CD4-positive, alpha-beta T cell treated with Interleukin-17A for 1 hour (primary cell): ENCODE data around the gene NDUFA11.

ENCODE experiments used
- DNase-seq: peaks from one replicate; pipeline ENCODE4 v3.0.0-alpha.2; 2020

Gene NDUFA11

DNA sequence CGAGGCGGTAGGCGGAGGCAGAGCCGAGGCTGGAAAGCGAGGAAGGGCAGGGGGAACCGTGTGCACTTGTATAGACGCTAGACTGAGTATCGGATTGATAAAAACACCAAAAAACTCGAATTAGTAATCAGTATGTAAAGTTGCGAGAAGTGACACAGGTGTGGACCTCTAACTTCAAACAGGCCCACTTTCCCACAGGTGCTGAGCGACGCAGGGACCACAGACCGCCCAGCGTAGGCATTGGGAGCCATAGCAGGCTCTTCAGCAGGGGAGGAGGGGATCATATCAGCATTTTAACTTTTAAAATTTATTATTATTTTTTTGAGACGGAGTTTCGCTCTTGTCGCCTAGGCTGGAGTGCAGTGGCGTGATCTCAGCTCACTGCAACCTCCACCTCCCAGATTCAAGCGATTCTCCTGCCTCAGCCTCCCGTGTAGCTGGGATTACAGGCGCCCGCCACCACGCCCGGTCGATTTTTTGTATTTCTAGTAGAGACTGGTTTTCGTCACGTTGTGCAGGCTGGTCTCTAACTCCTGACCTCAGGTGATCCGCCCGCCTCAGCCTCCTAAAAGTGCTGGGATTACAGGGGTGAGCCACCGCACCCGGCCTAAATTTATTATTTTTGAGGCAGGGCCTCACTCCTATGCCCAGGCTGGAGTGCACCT, 1.7 kb upstream of the NDUFA11 start:
- DNase-seq = no peak

DNA sequence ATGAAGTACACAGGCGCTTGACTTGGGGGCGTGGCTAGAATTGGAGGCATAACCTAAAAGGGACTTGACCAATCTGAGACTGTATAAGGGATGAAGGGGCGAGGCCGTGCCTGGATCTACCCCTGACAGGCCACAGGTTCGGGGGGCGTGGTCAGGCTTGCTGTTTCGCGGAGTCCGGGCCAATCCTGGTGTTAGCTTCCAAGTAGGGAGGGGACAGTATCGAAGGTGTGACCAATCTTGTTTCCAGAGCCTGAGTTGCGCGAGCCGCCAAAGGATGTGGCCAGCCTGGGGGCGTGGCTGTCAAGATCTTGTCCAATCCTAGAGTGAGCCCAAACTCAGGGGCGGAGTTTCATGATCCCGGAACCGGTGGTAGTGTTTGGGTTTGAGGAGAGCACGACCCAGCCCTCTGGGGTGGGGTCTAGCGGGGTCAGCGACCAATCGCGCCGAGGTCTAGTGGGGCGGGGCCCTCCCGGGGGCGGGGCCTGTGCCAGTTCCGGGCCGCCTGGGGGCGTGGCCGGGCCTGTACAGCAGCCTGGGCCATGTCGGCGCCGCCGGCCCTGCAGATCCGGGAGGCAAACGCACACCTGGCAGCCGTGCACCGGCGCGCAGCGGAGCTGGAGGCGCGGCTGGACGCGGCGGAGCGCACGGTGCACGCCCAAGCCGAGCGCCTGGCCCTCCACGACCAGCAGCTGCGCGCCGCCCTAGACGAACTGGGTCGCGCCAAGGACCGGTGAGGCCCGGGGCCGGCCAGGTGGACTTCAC, 943 bp upstream of the NDUFA11 start, which contains the start of gene VMAC:
TSS of gene VMAC (plus strand) at position 521 of the 762 bp plus-strand sequence. CDS start at position 540, 19 bp downstream.
- DNase-seq = peak; percentile 100

DNA sequence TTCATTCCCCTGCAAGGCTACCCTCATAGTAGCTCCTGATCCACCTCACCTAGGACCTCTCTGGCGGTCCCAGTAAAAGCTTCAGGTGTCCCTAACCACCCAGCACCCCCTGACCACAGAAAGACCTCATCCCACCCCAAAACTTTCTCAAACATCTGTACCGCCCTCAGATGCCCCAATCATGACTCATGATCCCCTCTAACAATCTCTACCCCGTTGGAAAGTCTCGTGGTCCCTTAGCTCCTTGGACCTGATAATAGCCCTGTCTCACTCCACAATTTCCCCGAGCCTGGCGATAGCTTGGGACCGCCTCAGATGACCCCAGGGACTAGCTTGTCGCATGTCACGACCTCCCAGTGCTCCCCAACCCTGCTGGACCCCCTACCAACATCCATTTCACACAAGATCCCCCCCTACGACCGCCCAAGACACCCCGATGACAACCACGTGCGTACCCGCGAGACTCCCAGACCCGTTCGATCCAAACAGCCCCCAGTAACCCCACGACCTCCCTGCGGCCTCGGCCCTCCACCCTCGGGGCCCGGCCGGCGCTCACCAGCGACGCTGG, 450 bp downstream of the NDUFA11 start:
- peak; percentile 11 for DNase-seq

DNA sequence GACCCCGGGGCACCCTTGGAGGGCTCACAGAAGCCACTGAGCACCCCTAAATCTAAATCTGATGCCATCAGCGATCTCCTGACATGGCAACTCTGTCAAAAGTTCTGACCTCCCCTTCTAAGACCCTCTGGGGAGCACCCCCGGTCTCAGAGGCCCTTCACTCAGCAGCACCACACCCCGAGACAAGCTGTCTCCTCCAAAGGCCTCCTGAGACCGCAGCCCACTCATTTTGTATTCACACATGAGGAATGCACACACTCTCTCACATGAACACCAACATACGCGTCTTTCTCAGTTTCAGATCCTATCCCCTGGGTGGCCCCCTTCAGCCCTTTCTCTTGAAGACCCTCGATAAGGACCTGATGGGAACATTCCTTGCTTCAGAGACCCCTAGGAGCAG, 2.6 kb downstream of the NDUFA11 start:
- no peak for DNase-seq

DNA sequence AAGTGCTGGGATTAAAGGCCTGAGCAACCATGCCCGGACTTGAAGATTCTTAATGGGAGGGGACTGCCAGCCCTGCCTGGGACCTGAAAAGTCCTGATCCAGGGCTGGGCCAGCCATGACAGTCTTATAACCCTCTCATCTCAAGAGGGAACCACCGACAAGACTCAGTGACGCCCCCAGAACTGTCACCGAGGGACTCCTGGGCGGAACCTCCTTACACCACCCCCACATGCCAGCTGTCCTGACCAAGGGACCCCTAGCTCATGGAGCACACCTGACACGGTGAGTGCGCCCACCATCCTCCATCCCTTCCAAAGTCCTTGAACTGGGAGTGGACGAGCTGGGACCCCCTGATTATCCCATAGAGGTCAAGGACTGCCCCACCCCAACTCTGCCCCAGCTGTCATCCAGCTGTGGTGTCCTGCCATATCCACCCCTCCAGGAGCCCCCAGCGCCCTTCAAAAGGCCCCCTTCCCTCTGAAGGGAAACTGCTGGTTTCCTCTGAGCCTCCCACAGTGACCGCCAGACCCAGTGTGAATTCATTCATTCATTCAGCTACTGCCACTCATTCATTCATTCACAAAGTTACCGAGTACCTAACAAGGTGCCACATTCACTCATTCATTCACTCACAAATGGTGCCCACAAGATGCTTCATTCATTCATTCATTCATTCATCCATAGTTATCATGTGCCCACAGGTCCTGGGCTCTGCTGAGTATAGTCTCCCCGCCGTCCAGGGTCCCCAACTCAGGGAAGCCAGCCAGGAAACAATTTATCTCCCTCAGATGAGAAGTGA, 3.7 kb downstream of the NDUFA11 start:
- no peak for DNase-seq

DNA sequence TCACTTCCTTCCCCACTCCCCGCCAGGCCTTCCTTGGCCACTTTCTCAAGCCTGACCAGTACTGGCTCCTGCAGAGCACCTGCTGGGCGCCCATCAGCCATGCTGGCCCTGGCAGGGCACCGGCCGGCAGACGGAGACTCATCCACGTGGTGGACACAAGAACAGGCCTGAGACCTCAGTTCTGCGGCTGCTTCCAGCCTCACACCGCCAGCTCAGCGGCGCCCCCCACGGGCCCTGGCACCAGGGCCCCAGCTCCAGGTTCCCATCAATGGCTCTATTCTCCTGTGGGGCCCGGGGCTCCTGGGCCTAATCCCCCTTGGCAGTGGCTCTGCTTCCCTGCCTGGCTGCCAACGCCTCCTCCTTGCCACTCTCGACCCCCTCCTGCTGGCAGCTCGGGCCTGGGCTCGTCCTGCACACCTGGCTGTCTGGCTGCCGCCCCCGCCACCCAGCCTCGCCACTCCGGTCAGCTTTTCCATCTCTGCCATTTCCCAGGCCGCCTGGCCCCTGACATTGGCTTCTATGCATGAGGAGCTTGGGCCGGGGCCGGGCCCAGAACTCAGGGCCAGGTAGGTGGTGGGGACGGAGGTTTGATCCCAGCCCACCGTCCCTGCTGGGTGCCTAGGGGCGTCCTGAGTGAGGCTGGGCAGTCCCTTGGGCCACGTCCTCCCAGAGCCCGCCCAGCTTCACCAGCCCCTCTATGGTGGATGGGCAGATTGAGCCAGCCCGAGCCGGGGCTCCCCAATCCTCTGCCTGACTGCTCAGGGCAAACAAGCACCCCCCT, 6.2 kb downstream of the NDUFA11 start:
- no peak for DNase-seq

DNA sequence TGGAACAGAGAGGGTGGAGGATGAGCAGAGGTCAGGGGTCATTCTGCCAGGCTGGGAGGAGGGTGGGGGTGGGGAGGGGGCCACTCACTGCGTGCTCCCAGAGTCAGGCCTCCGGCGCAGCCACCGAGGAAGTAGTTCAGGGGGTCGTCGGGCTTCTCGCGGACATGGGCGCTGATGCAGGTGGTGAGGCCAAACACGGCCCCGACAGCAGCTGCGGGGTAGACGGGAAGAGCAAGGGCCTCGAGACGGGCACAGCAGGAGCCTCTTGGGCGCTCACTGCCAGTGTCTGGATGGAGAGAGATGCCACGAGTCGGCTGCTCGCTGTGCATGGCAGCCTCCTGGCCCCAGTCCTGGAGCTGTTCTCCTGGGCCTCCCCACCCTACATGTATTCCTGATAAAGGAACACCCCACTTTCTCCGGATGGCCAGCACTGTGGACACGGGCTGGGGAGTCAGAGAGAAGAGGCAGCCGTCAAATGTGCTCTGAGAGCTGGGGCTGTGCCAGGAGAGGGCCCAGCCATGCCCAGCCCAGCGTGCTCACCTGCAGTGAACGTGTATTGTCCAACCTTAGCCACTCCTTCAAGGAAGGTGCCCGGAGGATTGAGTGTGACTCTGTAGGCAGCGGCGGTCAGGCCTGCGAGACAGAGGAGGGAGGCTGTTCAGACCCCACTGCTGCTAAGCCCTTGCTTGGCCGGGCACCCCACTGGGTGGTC, 7.1 kb downstream of the NDUFA11 start:
- DNase-seq = no peak

DNA sequence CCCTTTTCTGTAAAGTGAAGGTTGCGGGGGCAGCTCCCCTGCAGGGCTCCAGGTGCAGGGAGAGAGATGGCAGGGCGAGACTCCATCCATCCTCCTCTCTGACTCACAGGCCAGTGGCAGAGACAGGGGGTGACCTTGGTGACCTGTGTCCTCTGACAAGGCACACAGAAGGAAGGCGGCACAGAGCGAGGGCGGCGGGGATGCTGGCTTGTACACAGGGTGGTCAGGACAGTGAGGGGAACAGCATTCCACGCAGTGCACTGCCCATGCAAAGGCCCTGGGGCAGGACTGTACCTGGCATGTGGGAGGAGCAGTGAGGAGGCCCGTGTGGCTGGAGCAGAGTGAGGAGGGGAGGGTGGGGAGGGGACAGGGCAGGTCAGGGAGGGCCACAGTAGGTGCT, 7.7 kb downstream of the NDUFA11 start:
- DNase-seq = no peak

DNA sequence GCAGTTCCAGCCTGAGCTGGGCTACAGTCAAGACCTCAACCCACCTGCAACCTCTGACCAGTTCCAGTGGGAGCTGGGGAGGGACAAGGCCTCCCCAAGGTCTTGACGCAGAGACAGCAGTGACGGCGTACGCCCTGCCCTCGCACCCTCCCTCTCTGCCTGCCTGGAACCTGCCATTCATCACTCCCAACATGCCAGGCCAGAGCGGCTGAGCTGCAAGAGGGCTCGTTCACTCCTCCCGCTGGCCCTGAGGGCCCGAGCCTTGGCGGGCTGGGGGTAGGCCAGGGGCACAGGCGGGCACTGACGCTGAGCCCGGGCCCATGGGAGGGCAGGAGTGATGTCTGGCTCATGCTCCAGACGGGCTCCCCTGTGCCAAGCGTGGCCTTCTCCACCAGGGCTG, 8.2 kb downstream of the NDUFA11 start:
- DNase-seq = no peak

DNA sequence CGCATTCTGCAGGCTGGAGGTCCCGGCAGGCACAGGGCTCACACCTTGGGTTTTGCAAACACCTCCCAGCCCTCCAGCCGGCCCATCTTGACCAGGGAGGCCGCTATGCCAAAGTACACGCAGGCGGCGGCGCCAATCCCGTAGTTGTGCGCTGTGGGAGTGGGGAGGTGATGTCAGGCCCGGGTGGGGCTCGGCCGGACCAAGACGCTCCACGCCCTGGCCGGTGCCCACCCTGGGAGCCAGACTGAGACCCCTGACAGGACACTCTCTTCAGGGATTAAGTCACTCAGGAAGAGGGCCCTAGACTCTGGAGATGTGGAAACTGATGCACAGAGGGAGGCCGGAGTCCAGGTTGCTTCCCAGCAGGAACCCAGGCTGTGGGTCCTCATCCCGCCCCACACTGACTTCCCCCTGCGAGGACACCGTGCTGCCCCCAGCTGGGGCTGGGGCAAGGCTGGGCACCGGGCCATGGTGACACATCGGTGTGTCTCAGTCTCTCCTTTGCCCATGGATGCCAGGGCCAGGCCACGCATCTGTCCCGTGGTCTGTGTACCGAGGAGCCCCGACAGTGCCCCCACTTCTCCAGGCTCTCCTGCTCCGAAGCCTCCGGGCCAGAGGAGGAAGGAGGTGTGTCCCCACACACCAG, 8.8 kb downstream of the NDUFA11 start:
- no peak for DNase-seq

DNA sequence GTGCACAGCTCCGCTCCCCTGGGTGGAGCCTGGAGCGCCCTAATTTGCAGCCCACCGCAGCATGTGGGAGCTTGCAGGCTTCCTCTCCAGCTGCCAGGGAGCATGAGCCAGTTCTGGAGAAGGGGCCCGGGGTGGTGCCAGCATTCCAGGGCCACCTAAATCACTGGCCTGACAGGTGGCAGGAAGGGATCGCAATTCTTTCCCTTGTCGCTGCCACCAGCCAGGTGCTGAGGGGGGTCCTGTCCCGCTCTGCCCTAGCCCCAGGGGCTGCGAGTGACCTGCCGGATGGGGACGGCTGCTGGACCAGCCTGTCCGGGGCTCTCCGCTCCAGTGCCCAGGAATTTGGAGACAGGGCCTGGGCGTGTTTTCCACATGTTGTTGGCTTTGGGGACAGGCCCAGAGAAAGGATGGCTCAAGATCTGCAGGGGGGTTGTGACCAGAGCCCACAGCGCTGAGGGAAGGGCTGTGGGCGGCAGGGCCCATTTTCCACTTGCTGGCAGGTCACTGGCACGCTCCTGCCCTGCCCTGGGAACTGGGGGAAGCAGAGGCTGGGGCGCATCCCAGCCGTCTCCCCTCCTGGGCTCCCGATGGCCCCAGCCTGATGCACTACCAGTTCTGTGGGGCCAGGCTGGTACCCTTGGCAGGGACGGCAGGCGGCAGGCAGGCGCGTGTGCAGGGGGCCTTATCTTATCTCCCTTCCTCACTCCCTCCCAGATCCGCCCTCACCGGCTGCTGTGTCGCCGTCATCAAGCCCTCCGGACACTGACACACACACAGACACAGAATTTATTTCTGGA, 9.5 kb downstream of the NDUFA11 start:
- DNase-seq = no peak

DNA sequence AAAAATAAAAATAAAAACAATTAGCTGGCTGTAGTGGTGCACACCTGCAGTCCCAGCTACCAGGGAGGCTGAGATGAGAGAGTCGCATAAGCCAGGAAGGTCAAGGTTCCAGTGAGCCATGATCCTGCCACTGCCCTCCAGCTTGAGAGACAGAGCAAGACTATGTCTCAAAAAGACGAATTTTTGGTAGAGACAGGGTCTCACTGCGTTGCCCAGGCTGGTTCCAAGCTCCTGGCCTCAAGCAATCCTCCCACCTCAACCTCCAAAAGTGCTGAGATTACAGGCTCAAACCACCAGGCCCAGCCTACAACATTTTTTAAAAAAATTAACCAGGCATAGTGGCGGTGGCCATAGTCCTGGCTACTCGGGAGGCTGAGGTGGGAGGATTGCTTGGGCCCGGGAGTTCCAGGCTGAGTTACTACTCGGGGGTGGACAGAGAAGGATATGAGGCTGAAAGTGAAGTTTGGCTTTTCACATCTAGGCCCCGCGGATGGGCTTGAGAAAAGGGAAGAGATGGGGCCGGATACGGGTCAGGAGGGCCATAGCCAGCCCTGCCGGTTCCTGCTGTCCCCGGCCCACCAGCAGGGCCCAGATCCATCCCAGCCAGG, 10.2 kb downstream of the NDUFA11 start:
- no peak for DNase-seq

DNA sequence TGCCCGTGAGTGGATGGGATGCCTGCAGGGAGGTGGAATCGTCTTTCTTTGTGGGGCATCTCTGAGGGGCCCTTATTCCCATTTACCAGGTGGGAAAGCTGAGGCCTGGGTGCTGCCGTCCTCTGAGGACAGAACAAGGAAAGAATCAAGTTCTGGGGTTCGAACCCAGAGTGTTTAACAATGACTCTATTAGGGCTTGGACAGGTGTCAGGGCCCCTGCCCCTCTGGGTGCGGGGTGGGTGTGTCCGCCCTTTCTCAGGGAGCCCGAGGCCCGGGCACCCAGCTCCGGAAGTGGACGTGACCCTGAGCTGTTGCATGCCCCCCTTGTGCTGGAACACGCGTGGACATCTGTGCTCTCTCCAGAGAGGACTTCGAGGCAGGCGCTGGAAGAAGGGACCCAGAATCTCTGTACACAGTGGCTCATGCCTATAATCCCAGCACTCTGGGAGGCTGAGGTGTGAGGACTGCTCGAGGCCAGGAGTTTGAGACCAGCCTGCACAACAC, 10.8 kb downstream of the NDUFA11 start:
- no peak for DNase-seq

DNA sequence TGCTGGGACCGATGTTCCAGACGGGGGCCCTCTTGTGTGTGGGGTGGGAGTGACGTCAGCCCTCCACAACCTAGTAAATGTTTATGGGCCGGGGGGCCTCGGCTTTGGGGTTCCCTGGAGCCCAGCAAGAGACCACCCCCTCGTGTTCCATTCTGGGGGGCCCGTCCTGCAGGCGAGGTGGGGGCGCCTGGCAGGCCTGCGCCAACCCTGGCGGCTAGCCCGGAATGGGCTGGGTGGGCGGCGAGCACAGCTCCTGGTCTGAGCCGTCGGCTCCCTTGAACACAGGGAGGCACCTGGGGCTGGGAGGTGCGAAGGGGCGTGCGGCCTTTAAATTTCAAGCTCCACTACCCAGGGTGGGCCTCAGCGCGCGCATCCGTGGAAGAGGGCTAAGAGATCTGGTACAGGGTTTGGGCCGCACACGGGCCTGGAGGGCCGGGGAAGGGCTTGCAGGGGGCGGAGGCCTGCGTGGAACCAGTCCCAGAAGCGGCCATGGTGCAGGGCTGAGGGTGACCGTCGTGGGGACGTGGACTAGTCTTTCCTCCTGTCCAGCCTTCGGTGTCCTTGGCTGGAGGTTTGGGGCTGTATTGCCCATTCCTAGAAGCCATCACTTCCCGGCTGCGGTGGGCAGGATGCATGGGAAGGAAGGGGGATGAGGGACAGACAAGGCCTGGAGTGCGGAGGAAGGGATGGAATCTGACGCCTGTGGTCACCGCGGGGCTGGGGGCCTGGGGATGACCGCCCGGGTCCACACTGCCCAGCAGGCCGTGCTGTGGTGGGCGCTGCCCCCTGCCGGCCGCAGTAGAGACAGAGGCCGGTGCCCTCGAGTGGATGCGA, 11.4 kb downstream of the NDUFA11 start:
- no peak for DNase-seq

DNA sequence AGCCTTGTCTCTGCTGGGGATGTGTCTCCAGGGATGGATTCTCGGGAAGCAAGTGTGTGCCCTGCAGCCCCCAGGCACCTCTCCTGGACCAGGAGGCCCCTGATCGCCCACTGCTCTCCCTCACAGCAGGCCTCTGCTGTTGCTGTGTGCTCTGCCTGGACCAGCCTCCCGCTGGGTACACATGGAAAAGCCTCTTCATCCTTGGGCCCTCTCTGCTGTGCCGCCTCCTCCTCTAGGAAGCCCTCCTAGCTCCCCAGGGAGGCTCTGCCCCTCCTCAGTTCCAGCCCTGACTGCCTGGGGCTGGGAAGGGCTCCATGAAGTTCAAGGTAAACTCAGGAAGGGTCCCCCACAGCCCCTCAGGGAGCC, 12.0 kb downstream of the NDUFA11 start:
- no peak for DNase-seq

DNA sequence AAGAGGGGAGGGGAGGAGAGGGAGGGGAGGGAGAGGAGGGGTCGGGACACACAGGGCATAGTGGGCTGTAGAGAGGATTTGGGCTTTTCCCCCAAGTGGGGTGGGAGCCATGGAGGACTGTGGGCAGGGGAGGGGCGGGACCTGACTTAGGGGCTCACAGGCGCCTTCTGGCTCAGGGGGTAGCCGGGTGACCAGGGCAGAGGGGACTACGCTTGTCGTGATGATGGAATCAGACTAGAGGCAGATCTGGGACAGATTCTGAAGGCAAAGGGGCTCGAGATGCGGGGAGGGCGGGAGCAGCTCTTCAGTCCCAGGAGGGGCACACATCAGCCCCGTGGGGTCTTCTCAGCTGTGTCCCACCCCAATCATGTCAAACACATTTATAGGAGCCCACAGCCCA, 13.5 kb downstream of the NDUFA11 start:
- DNase-seq = no peak

DNA sequence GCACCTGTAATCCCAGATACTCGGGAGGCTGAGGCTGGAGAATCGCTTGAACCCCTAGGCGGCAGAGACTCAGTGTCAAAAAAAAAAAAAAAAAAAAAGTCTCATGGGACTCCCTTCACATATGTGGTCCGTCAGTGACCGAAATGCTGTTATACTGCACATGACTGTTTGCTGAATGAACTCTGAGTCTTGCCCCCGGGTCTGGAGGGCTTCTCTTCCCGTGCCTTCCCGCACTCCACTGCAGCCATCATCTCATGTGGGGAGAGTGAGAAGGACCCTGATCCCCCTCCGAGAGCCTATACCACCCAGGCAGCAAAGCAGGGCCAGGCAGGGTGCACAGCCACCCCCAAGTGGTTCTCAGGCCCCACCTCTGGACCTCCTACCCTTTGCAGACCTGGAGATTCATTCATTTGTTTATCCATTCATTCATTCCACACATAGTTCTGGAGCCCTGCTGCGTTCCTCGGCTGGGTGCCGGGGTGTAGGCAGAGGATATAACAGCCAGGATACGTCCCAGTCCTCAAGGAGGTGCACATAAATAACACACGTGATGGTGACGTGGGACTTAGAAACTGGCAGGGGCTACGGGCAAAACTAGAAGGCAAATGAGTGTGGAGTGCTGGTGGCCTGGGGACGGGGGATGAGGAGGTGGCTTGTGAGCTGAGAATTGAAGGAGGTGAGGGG, 14.2 kb downstream of the NDUFA11 start:
- no peak for DNase-seq
